GM18907 (cell line): ENCODE results near the gene CHST15.

Experiments
- ATAC-seq: cut with Tn5 transposase; IDR thresholded peaks from one replicate; pipeline ENCODE4 v1.9.1; 2021; ENCODE audit warnings: mild to moderate bottlenecking, moderate library complexity; ENCODE audit not compliant: unreplicated experiment

CHST15 gene, protein sequence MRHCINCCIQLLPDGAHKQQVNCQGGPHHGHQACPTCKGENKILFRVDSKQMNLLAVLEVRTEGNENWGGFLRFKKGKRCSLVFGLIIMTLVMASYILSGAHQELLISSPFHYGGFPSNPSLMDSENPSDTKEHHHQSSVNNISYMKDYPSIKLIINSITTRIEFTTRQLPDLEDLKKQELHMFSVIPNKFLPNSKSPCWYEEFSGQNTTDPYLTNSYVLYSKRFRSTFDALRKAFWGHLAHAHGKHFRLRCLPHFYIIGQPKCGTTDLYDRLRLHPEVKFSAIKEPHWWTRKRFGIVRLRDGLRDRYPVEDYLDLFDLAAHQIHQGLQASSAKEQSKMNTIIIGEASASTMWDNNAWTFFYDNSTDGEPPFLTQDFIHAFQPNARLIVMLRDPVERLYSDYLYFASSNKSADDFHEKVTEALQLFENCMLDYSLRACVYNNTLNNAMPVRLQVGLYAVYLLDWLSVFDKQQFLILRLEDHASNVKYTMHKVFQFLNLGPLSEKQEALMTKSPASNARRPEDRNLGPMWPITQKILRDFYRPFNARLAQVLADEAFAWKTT

DNA sequence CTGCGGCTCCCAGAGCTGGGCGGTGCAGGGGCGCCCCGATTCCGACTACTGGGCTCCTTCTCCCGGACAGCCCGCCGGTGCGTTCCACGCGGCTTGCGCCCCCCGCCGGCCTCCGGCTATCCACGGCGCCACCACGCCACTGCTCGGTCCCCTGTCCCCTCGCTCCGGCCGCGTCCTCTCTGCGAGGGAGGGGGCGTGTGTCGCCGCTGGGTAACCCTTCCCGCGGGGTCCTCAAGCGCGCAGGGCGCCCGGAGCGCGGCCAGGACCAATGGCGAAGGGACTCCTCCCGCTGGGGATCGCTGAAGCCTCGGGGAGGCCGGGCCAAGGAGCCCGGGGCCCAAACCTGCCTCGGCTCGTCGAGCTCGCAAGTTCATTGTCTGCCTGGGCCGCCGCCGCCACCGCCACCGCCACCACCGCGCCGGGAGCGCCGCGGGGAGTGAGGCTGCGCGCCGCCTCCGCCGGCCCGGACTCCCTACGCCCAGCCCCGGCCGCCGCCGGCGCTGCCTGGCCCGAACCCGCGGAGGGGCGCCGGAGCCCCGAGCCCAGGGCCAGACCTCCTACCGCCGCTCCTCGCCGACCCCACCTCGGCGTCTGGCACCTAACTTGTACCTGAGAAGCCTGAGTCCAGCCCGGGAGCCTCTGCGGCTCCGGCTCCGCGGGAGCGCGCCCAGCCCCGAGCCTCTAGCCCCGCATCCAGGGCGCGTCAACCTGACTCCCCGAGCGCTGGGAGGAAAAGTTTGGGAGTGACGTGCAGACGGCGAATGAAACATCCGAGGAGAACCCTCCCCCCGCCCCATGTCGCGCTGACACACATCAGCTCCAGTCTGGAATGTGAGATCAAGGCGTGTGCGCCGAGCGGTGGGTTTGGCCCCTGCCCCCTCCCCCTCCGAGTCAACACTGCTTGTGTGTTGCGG is at the start of gene CHST15:
Gene CHST15, minus strand, starts transcription at position 739 of the 914 bp plus-strand sequence. CDS start 47,386 bp downstream, outside the sequence.
- ATAC-seq = no peak

DNA sequence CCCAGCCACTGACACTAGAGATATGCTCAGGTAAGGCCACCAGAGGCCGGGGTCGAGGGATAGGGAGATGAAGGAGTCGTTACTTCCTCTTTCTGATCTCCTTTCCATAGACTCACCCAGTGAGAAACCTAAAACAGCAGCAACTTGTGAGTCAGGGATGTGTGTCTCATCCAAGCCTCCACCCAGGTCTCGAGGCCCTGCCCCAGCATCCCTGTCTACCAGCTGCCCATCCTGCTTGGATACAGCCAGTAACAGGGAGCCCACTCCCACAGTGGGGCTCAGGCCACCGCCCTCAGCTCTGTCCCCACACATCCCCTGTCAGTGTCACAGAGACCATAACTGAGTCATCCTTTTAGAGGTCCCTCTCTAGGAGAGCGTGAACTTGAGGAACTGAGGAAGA is 49.6 kb upstream of the CHST15 start:
- ATAC-seq = no peak

DNA sequence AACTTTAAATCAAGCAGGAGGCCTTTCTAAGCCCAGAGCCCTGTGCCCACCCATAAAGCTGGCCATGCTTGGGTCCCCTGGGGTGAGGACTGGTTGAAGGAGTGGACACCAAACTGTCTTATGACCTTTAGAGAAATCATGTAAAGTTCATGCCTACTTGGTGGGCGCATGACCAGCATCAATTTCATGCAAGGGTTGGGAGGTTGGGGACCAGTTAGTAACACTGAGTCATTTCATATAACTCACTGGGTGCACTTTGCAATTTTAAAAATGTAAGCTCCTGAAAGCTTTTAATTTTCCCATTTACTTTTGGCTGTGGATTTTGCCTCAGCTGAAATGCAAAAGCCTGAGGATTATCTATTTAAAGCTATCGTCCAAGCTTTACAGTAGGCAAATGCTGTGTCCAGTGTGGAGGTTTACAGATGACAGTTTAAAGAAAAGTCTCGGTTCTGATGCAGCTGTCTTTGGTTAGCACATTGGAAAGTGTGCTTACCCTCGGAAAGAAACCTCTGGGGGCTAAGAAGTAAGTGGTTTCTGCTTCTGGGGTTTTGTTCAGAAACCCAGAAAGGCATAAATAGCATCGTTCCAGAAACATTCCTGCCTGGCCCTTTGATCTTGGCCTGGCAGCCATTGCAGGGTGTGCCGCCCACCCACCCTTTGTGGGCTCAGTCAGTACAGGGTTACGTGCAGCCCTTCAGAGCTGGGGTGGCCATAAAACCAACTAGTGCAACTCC is 48.8 kb upstream of the CHST15 start:
- no peak for ATAC-seq

DNA sequence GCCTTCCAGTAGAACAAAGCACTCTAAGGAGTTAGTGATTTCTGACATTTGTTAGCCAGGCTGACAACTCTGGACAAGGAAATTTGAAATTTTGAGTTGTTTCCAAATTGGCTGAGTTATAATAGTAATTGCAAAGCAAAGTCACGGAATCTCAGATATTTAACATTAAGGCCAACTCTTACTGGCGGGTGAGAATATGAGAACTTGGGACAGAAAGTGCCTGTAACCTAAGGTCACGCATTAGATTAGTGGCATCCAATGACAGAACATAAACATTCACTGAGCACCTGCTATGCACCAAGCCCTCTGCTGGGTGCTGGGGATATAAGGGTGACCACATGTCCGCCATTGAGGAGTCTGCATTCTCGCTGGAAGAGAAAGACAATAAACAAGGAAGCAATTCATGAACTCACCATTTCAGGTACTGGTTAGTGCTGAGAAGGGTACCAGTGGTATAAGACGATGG is 45.5 kb upstream of the CHST15 start:
- ATAC-seq = no peak

DNA sequence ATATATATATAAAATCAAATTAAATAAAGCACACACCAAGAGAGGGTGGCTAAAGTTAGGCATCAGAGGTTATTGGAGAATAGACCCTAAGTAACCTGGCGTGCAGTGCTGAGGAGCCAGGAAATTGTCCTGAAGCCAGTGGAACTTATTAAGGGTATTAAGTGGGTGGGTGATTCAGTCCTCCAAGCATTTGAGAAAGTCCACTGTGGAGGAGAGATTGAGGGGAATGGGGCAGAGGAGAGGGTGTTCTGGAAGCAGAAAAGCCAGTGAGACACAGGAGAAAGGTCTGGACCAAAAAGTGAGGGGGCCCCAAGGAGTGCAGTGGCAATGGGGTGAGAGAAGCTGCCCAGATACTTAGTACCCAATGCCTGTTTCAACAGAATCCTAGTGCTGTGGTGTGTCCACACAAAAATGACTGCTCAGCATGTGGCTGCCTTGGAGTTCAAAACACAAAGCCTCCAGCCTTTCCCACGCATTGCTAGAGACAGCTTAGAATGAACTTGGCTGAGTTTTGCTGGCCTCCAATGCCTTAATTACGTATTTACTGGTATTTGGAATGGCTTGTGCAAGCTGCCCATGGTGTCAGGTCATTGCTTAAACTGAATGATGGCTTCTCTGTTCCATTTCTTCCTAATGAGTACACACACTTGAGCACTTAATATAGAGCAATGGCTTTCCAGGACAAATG is 44.9 kb upstream of the CHST15 start:
- no peak for ATAC-seq

DNA sequence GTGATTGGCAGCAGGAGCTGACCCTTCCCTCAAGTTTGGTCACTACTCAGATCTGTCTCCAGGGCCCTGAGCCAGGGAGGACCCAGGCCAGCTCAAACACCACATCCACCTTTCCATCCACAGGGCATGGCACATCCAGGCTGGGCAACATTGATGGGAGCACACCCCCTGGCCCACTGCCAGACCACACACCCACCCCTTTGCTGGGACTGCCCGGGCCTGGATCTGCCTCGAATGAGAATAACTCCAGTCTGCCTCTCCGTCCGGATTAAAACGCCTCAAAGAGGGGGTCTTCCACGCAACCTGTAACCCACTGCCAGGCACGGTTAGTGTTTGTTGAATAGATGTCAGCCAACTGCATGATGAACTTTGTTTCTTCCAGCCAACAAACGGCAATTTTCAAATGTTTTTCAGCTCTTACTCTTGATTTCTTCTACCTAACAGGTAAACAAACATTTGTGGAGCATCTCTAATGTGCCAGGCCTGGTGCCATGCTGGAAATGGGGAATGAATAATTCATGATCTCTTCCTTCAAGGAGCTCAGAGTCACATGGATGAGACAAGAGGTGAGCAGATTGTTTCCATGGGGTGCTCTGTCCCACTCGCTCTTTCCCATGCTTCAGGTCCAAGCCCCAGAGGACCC is 41.0 kb upstream of the CHST15 start:
- no peak for ATAC-seq

DNA sequence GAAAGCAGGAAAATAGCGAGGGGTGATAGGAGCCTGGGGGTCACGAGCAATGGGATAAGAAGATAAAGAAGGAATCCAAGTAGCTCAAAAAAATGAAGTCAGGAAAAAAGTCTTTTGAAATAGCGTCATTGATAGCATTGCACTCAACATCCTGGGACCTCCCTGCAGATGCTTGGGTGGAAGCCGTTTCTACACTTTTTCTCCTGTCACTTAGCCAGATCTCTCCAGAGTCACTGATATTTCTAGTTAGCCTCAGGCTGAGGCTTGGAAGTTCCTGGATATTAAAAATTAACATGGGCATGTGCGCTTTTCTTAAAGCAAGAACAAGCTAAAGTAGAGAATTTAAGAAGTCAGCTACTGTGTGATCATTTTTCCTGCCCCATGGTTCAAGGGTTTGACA is 39.5 kb upstream of the CHST15 start:
- ATAC-seq = no peak

DNA sequence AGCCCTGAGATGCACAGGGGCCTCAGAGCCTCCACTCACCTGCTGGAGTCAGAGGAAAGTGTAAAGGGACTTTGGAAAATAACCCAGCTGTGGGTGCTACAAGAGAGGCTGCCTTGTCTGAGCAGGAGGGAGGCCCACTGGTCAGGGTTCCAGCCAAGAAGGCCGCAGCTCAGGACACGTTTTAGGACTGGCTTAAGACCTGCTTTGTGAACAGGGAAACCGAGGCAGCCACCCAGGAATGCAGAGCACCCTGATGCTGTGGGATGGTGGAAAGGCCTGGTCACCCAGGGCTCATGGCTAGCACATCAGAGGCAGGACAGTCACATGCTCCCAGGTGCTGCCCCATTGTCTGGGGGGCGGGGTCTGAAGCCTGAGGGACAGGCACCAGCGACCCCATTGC is 38.9 kb upstream of the CHST15 start:
- ATAC-seq = no peak

DNA sequence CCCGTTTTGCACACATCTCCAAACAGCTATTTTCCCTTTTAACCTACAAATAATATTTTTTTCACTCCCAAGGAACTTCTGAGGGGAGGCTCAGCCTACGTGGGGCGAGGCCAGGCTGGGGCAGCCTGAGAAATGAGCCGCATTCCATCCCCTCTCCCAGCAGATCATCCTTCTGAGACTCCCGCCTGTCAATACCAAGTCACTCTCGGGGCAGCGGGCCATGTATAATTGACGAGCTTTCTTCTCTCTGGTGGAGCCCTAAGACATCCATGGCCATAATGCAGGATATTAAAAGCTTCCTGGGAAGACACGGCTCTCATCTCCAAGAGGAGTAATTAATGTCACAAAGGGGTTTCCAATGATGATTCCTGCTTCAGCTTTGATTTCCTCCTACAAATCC is 37.8 kb upstream of the CHST15 start:
- no peak for ATAC-seq

DNA sequence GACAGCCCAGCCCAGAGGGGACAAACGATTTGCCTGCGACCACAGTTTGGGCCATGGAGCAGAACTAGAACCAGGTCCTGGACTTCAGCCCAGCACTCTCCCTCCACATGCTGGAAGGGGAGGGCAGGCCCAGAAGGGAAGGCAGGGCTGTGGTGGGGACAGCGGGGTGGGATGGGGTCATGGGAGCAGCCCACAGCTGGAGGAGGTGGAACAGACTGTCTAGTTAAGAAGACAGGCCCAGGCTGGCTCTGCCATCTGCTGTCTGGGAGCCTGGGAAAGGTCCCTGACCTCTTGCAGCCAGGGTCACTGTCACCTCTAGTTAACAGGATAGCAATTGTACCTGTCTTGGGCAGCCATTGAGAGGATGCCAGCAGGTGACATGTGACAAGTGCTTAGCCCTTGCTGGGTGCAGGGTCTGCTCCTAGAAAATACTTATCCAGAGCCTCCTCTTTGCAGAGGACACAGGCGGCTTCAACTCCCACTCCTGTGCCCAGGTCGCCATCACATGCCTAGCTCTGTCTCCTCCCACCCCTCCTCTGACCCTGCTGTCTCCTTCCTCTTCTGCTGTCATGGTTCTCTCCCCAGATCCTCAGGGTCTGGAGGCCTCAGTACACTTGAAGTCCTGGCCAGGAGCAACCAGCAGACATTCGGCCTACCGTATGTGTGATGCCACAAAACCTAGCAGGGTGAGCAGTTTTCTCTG is 37.0 kb upstream of the CHST15 start:
- no peak for ATAC-seq

DNA sequence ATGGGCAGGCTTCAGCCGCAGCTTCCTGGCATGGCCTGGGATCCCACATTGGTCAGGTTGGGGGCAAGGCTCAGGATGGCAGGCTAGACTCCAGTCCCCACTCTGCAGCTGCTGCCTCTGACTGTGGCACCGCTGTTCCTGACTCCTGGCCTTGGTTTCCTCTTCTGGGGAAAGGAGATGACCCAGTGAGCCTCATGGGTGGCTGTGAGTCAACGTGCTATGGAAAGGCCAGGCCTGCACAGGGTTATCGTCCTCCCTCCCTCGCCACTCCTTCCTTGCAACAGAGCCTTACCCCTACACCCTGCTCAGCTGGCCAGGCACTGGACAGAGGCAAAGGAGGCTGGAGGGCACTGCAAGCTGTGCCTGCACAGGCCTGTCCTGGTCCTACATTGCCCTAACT is 36.1 kb upstream of the CHST15 start:
- no peak for ATAC-seq

DNA sequence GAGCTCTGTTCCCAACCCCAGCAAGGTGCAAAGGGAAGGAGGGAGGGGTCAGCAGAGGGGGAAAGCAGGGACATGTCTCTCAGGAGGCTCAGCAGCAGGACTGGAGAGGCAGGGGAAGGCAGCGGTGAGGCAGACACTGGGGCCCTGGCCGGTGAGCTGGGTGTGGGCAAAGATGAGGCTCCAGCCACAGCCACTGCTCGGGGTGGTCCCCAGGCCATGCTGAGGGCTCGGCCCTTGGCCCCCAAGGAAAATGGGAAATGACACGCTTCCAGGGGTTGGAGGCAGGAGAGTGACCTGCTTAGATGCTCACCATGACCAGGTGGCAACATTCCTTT is 35.4 kb upstream of the CHST15 start:
- no peak for ATAC-seq

DNA sequence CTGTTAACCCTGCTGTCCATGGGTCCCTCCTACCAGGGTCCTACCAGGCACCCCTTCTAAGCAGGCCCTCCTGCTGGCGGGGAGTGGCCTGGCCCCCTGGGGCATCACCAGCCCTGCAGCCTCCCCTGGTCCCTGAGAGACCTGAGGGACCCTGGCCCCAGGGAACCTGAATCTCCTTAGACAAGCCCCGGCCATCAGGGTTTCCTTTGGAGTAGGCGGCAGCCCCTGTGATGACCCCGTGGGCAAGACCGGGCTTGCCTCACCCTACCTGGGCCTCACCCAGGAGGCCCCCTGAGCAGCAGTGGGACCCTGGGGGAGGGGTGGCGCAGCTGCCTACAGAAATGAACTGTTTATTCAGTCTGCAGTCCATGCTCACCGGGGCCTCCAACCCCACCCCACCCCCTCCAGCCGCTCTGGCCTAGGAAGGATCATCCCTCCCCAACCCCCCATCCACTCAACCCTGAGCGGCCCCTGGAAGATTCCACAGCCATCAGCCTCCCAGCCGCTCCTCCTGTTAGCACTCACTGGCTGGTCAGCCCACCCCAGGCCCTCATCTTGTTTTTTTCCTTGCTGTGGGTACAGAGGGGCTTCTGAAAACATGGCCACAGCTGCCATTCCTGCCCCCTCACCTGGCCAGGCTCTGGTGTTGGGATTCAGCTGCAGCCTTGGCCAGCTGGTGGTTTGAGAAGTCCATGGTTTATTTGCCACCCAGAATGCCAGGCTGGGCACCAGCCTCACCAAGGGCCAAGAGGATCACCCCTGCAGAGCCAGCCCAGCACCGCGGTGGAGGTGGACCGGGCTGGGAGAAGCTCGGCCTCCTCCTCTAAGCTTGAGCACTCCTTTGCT is 34.8 kb upstream of the CHST15 start:
- ATAC-seq = no peak

DNA sequence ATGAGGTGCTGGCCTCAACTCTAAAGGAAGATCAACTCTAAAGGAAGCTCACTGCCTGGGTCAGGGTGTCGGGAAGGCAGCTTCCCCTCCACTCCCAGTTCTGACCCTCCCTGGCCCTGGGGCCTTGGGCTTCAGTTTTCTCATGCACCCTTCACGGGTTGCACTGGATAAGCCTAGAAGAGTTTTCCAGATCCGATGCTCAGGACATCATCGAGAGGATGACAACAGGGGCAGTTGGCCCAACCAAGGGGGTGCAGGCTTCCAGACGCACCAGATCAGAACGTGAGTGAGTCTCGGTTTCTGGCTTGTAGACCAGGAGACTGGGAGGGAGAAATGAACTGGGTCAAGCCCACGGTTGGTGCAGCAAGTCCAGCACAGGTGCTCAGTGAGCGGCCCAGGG is 34.2 kb upstream of the CHST15 start:
- ATAC-seq = no peak

DNA sequence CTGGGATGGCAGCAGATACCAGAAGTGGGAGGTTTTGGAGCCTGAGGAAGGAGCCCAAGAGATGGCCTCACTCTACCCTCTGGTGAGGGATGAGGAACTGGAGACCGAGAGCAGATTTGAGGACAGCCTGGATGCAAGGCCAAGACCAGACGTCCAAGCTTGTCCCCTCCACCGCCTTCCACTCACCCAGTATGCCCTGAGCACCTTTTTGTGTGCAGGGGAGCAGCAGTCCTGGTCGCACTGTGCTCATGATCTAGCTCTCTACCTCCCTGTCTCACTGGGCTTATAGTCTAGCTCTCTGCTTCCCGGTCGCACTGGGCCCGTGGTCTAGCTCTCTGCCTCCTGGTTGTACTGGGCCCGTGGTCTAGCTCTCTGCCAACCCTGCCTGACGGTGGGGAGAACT is 33.6 kb upstream of the CHST15 start:
- no peak for ATAC-seq

DNA sequence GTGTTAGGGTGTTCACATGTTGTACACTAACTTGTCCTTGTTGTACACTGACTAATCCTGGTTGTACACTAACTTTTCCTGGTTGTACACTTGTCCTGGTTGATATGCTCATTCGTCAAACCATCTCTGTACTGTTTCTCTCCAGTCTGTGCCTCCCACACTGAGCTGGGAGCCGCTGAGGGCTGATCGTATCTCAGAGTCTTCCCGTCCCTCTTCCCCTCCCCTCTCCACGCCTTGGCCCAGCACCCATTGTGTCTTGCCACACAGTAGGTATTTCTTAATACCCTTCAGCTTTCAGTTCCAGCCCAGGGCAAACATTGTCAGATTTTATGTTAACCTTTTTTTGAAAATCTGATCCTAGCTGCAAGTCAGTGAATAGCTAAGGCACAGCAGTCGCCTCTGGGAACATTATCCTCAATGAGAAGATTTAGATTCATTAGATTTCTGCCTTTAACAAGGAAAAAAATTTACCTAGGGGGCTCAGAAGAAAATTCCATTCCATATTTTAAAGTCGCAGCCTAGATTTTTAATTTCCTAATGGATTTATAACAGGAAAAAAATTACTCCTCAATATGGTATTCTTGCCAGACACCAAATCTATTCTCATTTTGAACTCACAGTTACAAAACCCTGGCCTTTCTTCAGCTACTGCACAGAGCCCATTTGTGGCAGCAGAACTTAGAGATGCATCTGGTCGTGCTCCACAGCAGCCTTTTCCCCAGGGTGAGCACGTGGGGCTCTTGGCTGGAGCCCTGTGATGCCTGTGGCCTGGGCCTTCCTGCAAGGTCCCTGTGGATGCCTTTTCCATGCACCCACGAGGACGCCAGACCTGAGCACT is 33.0 kb upstream of the CHST15 start:
- no peak for ATAC-seq

DNA sequence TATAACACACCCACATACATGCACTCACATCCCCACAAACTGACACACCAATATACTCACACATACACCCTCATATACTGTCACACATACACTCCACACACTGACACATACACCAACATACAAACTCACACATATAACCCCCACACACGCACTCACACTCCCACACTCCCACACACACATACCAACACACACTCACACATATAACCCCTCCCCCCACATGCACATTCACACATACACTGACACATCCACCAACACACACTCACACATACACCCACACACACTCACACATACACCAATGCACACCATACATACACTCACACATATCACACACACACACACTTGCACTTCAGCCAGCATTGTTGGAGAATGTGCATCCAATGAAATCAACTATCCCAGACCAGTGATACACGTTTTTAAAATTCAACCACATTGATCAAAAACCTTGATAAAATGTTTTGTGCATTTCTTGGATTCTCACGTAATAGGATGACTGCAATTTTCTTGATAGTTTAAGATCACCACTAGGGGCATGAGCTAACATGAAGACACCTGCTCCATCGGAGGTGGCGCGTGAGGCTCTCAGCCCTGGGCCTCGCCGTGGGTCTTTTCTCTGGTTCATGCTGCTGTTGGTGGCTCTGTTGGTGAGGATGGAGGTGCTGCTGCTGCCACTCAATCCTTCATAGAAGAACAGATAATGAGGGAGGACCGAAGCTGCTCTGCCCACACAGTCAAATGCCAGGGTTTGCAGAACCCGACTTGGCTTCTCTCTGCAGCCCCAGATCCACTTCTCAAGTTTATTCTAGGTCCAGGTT is 32.1 kb upstream of the CHST15 start:
- no peak for ATAC-seq
